Stimulated activated CD4-positive, alpha-beta T cell treated with anti-CD3 and anti-CD28 coated beads, Interleukin-4, amount 100 ng/mL, for 4 hours (primary cell): ENCODE results near the gene NDUFA8.

Experiments used
- DNase-seq, 2 experiments: peaks; one replicate each; pipeline ENCODE4 v3.0.0-alpha.2; 2020

NDUFA8 gene

DNA sequence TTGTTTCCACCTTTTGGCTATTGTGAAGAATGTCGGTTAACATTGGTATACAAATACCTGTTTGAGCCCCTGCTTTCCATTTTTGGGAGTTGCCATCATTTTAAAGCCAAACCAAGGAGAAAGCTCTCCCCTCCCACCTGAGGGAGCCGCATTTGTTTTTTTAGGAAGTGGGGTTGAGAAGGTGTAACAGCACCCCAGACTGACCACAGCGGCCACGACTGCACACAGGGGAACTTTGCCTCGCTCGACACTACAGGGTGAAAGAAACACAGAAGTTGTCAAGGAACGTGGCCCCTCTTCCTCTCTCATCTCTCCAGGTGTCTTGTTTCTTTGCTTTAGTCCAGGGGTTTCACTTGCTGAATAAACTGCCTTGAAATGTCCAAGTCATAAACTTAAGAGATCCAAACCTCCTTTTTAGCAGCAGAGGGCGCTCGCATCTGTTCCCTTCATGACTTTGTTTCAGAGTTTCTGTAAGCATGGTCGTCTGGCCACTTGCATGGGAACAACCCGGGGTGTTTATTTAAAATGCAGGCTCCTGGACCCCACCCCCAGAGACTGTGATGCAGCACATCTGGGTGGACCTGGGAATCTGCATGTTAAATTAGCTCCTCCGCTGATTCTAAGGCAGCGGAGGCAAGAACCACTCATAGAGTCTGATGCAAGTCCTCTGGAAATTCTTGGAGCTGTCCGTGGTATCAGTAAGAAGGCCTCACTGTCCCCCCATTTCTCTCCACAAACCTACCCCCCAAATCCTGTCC is 64.4 kb downstream of the NDUFA8 start:
- peak; percentile 36 to 37 for DNase-seq
